ENCODE measurements around the gene AVEN. TPM values are rescaled to one million over a fixed set of nuclear protein-coding genes. Genes with fewer than 3 reads are reported as not detected.
"Not testable (repeated sequence)": the region's sequence is repeated elsewhere in the genome, so short reads cannot be mapped to it uniquely, and the experiment has no call there.

The AVEN gene
- total RNA-seq, 1 donor = 34.7 TPM

DNA sequence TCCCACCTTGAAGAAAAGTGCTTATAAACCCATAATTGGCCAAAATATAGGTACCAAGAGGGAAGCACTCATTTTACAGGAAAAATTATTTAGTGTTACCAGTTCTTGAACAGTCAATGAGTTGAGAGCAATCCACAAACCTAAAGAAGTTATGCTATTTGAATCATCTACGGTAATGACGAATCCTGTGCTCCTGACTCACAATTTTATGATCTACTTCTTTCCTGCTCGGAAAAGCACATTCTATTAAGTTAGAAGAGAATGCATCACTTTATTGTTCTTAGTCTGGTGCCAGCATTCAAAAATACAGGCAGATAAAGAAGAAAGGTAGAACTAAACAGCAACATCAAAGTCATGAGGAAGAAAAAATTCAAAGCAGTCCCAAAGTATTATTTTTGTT, 37.5 kb downstream of the AVEN start:
- Histone ChIP-seq H3K4me2 (ENCODE audit: insufficient read depth, low read length) (peak overlapping the region; percentile 30), H3K4me1 (ENCODE audit: insufficient read depth, low read length) (peaks cover 7% of the 10 kb centered on the region), H3K27ac (ENCODE audit: low read depth, low read length) (peak overlapping the region; percentile 77), H3K36me3 (ENCODE audit: insufficient read depth, low read length) (no peaks in the 10 kb centered on the region), H3K4me3 (ENCODE audit: insufficient read depth, low read length) (no peak overlapping the region), H2AFZ (ENCODE audit: low read length) (no peak overlapping the region), H3K79me2 (ENCODE audit: insufficient read depth, low read length) (peaks cover 27% of the 10 kb centered on the region), H3K27me3 (ENCODE audit: insufficient read depth, low read length) (no peaks in the 10 kb centered on the region), H4K20me1 (ENCODE audit: insufficient read depth, low read length) (no peaks in the 10 kb centered on the region), H3K9me3 (ENCODE audit: low read depth, low read length) (no peaks in the 10 kb centered on the region)
- no peak for TF ChIP-seq CTCF (IDR thresholded peaks at IDR 0.05; ENCODE audit: extremely low read depth, low read depth, low read length)
- peak; percentile 83 for DNase-seq (ENCODE audit: insufficient read length, low spot score, missing footprints)

GRCh38 chr15:33995666-33996065, 43.3 kb downstream of the AVEN start:
- not testable (repeated sequence) for H4K20me1 ChIP-seq (ENCODE audit: insufficient read depth, low read length); H3K27ac ChIP-seq (ENCODE audit: low read depth, low read length); H3K9me3 ChIP-seq (ENCODE audit: low read depth, low read length); H3K4me2 ChIP-seq (ENCODE audit: insufficient read depth, low read length); H3K36me3 ChIP-seq (ENCODE audit: insufficient read depth, low read length); H3K27me3 ChIP-seq (ENCODE audit: insufficient read depth, low read length); DNase-seq (ENCODE audit: insufficient read length, low spot score, missing footprints); H2AFZ ChIP-seq (ENCODE audit: low read length); H3K4me3 ChIP-seq (ENCODE audit: insufficient read depth, low read length); H3K4me1 ChIP-seq (ENCODE audit: insufficient read depth, low read length)
- H3K79me2 ChIP-seq (ENCODE audit: insufficient read depth, low read length) = peaks cover 34% of the 10 kb centered on the region

DNA sequence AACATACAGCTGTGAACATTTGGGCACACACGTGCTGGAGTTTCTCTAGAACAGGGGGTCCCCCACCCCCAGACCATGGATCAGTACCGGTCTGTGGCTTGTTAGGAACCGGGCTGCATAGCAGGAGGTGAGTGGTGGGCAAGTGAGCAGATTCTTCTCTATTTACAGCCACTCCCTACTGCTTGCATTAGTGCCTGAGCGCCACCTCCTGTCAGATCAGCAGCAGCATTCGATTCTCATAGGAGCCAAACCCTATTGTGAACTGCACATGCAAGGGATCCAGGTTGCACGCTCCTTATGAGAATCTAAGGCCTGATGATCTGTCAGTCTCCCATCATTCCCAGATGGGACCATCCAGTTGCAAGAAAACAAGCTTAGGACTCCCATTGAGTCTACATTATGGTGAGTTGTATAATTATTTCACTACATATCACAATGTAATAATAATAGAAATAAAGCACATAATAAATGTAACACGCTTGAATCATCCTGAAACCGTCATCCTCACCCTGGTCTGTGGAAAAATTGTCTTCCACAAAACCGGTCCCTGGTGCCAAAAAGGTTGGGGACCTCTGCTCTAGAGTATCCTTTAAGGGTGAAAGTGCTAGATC, 44.9 kb downstream of the AVEN start:
- Histone ChIP-seq H3K4me3 (ENCODE audit: insufficient read depth, low read length) (no peak overlapping the region), H3K27ac (ENCODE audit: low read depth, low read length) (no peak overlapping the region), H3K27me3 (ENCODE audit: insufficient read depth, low read length) (no peaks in the 10 kb centered on the region), H3K4me2 (ENCODE audit: insufficient read depth, low read length) (no peak overlapping the region), H3K4me1 (ENCODE audit: insufficient read depth, low read length) (no peaks in the 10 kb centered on the region), H3K9me3 (ENCODE audit: low read depth, low read length) (no peaks in the 10 kb centered on the region), H3K36me3 (ENCODE audit: insufficient read depth, low read length) (no peaks in the 10 kb centered on the region), H4K20me1 (ENCODE audit: insufficient read depth, low read length) (no peaks in the 10 kb centered on the region), H2AFZ (ENCODE audit: low read length) (no peak overlapping the region), H3K79me2 (ENCODE audit: insufficient read depth, low read length) (peaks cover 22% of the 10 kb centered on the region)
- TF ChIP-seq CTCF (IDR thresholded peaks at IDR 0.05; ENCODE audit: extremely low read depth, low read depth, low read length) = peak; percentile 57
- no peak for DNase-seq (ENCODE audit: insufficient read length, low spot score, missing footprints)

- DNase-seq (ENCODE audit: insufficient read length, low spot score, missing footprints) = no peak
- peak overlapping the region; percentile 9 for H3K4me2 ChIP-seq (ENCODE audit: insufficient read depth, low read length)
These were observed 50.6 kb downstream of the AVEN start for GRCh38 chr15:33988384-33988783.

More at GRCh38 chr15:33988384-33988783, 50.6 kb downstream of the AVEN start:
- H3K4me3 ChIP-seq (ENCODE audit: insufficient read depth, low read length) = no peak overlapping the region
- no peaks in the 10 kb centered on the region for H3K36me3 ChIP-seq (ENCODE audit: insufficient read depth, low read length)
- no peaks in the 10 kb centered on the region for H3K27me3 ChIP-seq (ENCODE audit: insufficient read depth, low read length)
- H4K20me1 ChIP-seq (ENCODE audit: insufficient read depth, low read length) = peaks cover 3% of the 10 kb centered on the region
- no peak overlapping the region for H3K27ac ChIP-seq (ENCODE audit: low read depth, low read length)
- no peak overlapping the region for H2AFZ ChIP-seq (ENCODE audit: low read length)
- peaks cover 17% of the 10 kb centered on the region for H3K4me1 ChIP-seq (ENCODE audit: insufficient read depth, low read length)
- H3K9me3 ChIP-seq (ENCODE audit: low read depth, low read length) = no peaks in the 10 kb centered on the region
- H3K79me2 ChIP-seq (ENCODE audit: insufficient read depth, low read length) = peaks cover 8% of the 10 kb centered on the region
- TF ChIP-seq CTCF (IDR thresholded peaks at IDR 0.05; ENCODE audit: extremely low read depth, low read depth, low read length) = no peak
